ENCODE measurements around the gene TXNRD2. TPM values are rescaled to one million over a fixed set of nuclear protein-coding genes. Genes with fewer than 3 reads are reported as not detected.

TXNRD2 gene
- total and polyA plus RNA-seq, 2 donors, result 14.5 to 18.1 TPM

- no peak for DNase-seq (ENCODE audit: extremely low spot score)
- no peak overlapping the region for H3K27ac ChIP-seq (ENCODE audit: low read depth)
- H3K4me1 ChIP-seq (ENCODE audit: insufficient read depth), result no peaks in the 10 kb centered on the region
- 65% methylated on average over 3 of the region's 3 CpGs for WGBS
- H3K4me3 ChIP-seq (ENCODE audit: low read depth, low read length), result no peak overlapping the region
- H3K36me3 ChIP-seq (ENCODE audit: insufficient read depth), result peaks cover 3% of the 10 kb centered on the region
Measured at GRCh38 chr22:19921544-19922081, 20.0 kb downstream of the TXNRD2 start.

GRCh38 chr22:19919701-19920363, 21.8 kb downstream of the TXNRD2 start:
- Histone ChIP-seq H3K4me3 (ENCODE audit: low read depth, low read length) (no peak overlapping the region), H3K27ac (ENCODE audit: low read depth) (no peak overlapping the region), H3K36me3 (ENCODE audit: insufficient read depth) (peaks cover 4% of the 10 kb centered on the region), H3K4me1 (ENCODE audit: insufficient read depth) (no peaks in the 10 kb centered on the region)
- DNase-seq (ENCODE audit: extremely low spot score), result no peak
- WGBS, result 96% methylated on average over 13 of the region's 13 CpGs

- Histone ChIP-seq H3K4me1 (ENCODE audit: insufficient read depth) (no peaks in the 10 kb centered on the region), H3K27ac (ENCODE audit: low read depth) (no peak overlapping the region), H3K36me3 (ENCODE audit: insufficient read depth) (peaks cover 6% of the 10 kb centered on the region), H3K4me3 (ENCODE audit: low read depth, low read length) (no peak overlapping the region)
- 84% methylated on average over 23 of the region's 23 CpGs for WGBS
- DNase-seq (ENCODE audit: extremely low spot score), result no peak
Measured at GRCh38 chr22:19918332-19919106, 23.1 kb downstream of the TXNRD2 start.

- peaks cover 6% of the 10 kb centered on the region for H3K36me3 ChIP-seq (ENCODE audit: insufficient read depth)
Measured at GRCh38 chr22:19917389-19918138, 24.1 kb downstream of the TXNRD2 start.

GRCh38 chr22:19916941-19917340, 24.7 kb downstream of the TXNRD2 start:
- DNase-seq (ENCODE audit: extremely low spot score), result no peak
- WGBS, result 88% methylated on average over 7 of the region's 7 CpGs
- no peak overlapping the region for H3K4me3 ChIP-seq (ENCODE audit: low read depth, low read length)
- no peak overlapping the region for H3K27ac ChIP-seq (ENCODE audit: low read depth)
- H3K4me1 ChIP-seq (ENCODE audit: insufficient read depth), result no peaks in the 10 kb centered on the region
- H3K36me3 ChIP-seq (ENCODE audit: insufficient read depth), result peaks cover 6% of the 10 kb centered on the region

More at GRCh38 chr22:19917389-19918138, 24.1 kb downstream of the TXNRD2 start:
- no peaks in the 10 kb centered on the region for H3K4me1 ChIP-seq (ENCODE audit: insufficient read depth)
- 95% methylated on average over 12 of the region's 12 CpGs for WGBS
- no peak for DNase-seq (ENCODE audit: extremely low spot score)
- no peak overlapping the region for H3K27ac ChIP-seq (ENCODE audit: low read depth)
- H3K4me3 ChIP-seq (ENCODE audit: low read depth, low read length), result no peak overlapping the region

GRCh38 chr22:19916006-19916405, 25.6 kb downstream of the TXNRD2 start:
- WGBS, result 87% methylated on average over 9 of the region's 9 CpGs
- Histone ChIP-seq H3K36me3 (ENCODE audit: insufficient read depth) (peaks cover 7% of the 10 kb centered on the region), H3K4me3 (ENCODE audit: low read depth, low read length) (no peak overlapping the region), H3K4me1 (ENCODE audit: insufficient read depth) (no peaks in the 10 kb centered on the region), H3K27ac (ENCODE audit: low read depth) (no peak overlapping the region)
- no peak for DNase-seq (ENCODE audit: extremely low spot score)

- no peaks in the 10 kb centered on the region for H3K4me1 ChIP-seq (ENCODE audit: insufficient read depth)
- WGBS, result 83% methylated on average over 13 of the region's 13 CpGs
- no peak overlapping the region for H3K4me3 ChIP-seq (ENCODE audit: low read depth, low read length)
- no peak for DNase-seq (ENCODE audit: extremely low spot score)
- peaks cover 7% of the 10 kb centered on the region for H3K36me3 ChIP-seq (ENCODE audit: insufficient read depth)
- H3K27ac ChIP-seq (ENCODE audit: low read depth), result no peak overlapping the region
Measured at GRCh38 chr22:19915287-19915954, 26.2 kb downstream of the TXNRD2 start.

GRCh38 chr22:19914201-19914943, 27.2 kb downstream of the TXNRD2 start:
- peaks cover 7% of the 10 kb centered on the region for H3K36me3 ChIP-seq (ENCODE audit: insufficient read depth)
- no peaks in the 10 kb centered on the region for H3K4me1 ChIP-seq (ENCODE audit: insufficient read depth)
- no peak for DNase-seq (ENCODE audit: extremely low spot score)
- H3K27ac ChIP-seq (ENCODE audit: low read depth), result no peak overlapping the region
- no peak overlapping the region for H3K4me3 ChIP-seq (ENCODE audit: low read depth, low read length)
- WGBS, result 91% methylated on average over 9 of the region's 9 CpGs

- DNase-seq (ENCODE audit: extremely low spot score), result no peak
- no peak overlapping the region for H3K4me3 ChIP-seq (ENCODE audit: low read depth, low read length)
- H3K27ac ChIP-seq (ENCODE audit: low read depth), result no peak overlapping the region
- peaks cover 7% of the 10 kb centered on the region for H3K36me3 ChIP-seq (ENCODE audit: insufficient read depth)
- no peaks in the 10 kb centered on the region for H3K4me1 ChIP-seq (ENCODE audit: insufficient read depth)
- WGBS, result 90% methylated on average over 6 of the region's 6 CpGs
Measured at GRCh38 chr22:19913337-19913936, 28.2 kb downstream of the TXNRD2 start.

GRCh38 chr22:19912271-19912999, 29.2 kb downstream of the TXNRD2 start:
- H3K4me3 ChIP-seq (ENCODE audit: low read depth, low read length), result no peak overlapping the region
- no peak overlapping the region for H3K27ac ChIP-seq (ENCODE audit: low read depth)
- peaks cover 4% of the 10 kb centered on the region for H3K36me3 ChIP-seq (ENCODE audit: insufficient read depth)
- no peaks in the 10 kb centered on the region for H3K4me1 ChIP-seq (ENCODE audit: insufficient read depth)
- DNase-seq (ENCODE audit: extremely low spot score), result no peak
- WGBS, result 79% methylated on average over 20 of the region's 20 CpGs

GRCh38 chr22:19911540-19912270, 29.9 kb downstream of the TXNRD2 start:
- DNase-seq (ENCODE audit: extremely low spot score), result no peak
- Histone ChIP-seq H3K4me3 (ENCODE audit: low read depth, low read length) (no peak overlapping the region), H3K36me3 (ENCODE audit: insufficient read depth) (peaks cover 4% of the 10 kb centered on the region), H3K4me1 (ENCODE audit: insufficient read depth) (no peaks in the 10 kb centered on the region), H3K27ac (ENCODE audit: low read depth) (no peak overlapping the region)
- 91% methylated on average over 12 of the region's 12 CpGs for WGBS
